T-helper 2 cell treated with Interferon-gamma antibody and Interleukin-4, amounts not matched to agents 5 μg/mL and 100 μg/mL, for 36 hours (primary cell): Measurements from ENCODE around the gene TNRC6C.
A peak's percentile ranks its signal among the peaks of the same experiment; 100 is the strongest.

Source experiments
- DNase-seq: peaks from one replicate; pipeline ENCODE4 v3.0.0; 2021; ENCODE audit warnings: low spot score
- H3K27ac Mint-ChIP-seq: one replicate; pipeline ENCODE4 v1.8.0; 2021; ENCODE audit warnings: mild to moderate bottlenecking, mixed read lengths
- H3K27me3 Mint-ChIP-seq: one replicate; pipeline ENCODE4 v1.8.0; 2021; ENCODE audit warnings: low read depth, mixed read lengths
- H3K36me3 Mint-ChIP-seq: one replicate; pipeline ENCODE4 v1.8.0; 2021; ENCODE audit warnings: low read depth, mixed read lengths
- H3K4me1 Mint-ChIP-seq: one replicate; pipeline ENCODE4 v1.8.0; 2021; ENCODE audit warnings: low read depth, mixed read lengths
- H3K4me3 Mint-ChIP-seq: one replicate; pipeline ENCODE4 v1.8.0; 2022; ENCODE audit warnings: mild to moderate bottlenecking, moderate library complexity, mixed read lengths
- H3K9me3 Mint-ChIP-seq: one replicate; pipeline ENCODE4 v1.8.0; 2021; ENCODE audit warnings: mixed read lengths

Gene TNRC6C, protein sequence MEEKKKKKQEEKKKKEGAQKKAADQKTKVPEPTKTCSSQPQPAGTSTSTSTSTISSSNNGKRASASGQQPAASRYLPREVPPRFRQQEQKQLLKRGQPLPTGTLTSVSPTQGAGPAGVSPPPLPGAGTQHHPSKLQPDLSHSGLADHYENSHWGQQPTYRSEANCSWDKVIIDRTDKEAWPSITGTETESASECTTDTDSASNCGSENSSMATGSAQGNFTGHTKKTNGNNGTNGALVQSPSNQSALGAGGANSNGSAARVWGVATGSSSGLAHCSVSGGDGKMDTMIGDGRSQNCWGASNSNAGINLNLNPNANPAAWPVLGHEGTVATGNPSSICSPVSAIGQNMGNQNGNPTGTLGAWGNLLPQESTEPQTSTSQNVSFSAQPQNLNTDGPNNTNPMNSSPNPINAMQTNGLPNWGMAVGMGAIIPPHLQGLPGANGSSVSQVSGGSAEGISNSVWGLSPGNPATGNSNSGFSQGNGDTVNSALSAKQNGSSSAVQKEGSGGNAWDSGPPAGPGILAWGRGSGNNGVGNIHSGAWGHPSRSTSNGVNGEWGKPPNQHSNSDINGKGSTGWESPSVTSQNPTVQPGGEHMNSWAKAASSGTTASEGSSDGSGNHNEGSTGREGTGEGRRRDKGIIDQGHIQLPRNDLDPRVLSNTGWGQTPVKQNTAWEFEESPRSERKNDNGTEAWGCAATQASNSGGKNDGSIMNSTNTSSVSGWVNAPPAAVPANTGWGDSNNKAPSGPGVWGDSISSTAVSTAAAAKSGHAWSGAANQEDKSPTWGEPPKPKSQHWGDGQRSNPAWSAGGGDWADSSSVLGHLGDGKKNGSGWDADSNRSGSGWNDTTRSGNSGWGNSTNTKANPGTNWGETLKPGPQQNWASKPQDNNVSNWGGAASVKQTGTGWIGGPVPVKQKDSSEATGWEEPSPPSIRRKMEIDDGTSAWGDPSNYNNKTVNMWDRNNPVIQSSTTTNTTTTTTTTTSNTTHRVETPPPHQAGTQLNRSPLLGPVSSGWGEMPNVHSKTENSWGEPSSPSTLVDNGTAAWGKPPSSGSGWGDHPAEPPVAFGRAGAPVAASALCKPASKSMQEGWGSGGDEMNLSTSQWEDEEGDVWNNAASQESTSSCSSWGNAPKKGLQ (N-terminal part only)

DNA sequence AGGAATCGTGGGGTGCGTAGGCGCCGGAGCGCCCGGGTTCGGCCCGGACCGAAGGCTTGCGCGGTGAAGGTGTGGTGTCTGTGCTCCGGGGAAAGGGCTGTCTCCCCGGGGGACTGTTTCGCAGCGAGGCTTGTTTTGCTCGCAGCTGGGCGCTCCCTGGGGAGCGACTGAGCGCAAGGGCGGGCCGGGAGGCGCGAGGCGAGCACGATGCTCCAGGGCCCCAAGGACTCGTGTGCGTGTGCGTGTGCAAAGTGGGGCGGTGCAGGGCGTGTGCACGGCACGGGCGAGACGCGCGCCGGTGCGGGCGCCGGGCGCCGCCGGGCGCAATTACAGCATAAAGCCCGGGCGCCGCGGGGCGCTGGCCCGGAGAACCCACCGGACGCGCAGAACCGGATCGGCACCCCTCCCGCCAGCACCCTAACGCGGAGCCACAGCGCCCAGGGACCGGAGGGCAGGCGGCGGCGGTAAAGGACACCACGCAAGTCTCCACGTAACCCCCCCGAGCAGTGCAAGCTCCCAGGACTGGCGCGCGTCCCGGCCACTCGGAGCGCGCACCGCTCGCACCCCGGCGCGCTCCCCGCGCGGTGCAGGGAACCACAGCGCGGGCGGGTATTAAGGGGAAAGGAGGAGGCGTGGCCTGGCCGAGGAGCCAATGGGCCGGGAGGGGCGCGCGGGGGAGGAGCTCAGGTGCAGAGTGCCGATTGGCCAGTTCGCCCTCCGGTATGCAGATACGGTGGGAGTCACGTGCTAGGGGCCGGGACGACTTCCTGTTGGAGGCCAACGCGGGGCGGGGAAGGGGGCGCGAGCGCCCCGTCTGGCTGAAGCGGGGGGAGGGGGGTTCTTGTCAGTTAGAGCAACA lies at the start of gene TNRC6C:
Gene TNRC6C (plus strand): TSS at position 847 of the 859 bp plus-strand sequence. CDS start 45,504 bp downstream, outside the sequence.
- Mint-ChIP-seq H3K9me3 (no peaks in the 10 kb centered on the region), H3K36me3 (peaks cover 16% of the 10 kb centered on the region), H3K4me1 (peaks cover 32% of the 10 kb centered on the region), H3K27me3 (peaks cover 40% of the 10 kb centered on the region), H3K27ac (peak within 1 kb of the TSS; percentile 84), H3K4me3 (peak within 1 kb of the TSS; percentile 88)
- peak; percentile 100 for DNase-seq

DNA sequence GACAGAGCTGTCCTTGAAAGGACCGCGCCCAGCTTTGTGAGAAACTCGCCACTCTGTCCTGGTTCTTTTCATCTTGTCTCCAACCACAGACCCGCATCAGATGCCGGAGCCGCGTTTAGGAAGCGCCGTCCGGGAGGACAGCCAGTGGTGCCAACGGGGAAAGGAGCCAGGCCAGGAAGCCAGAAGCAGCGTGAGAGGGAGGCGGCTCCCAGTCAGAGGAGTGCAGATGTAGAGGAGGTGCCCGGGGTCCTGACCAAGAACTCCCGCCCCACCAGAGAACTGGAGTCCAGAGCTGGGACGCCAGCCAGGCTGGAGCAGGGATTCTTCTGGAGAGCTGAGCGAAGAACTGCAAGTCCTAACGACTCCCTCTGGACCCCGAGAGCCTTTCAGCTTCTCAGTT lies 49.3 kb upstream of the TNRC6C start:
- Mint-ChIP-seq H3K4me1 (no peaks in the 10 kb centered on the region), H3K27ac (no peak overlapping the region), H3K27me3 (peaks cover 37% of the 10 kb centered on the region), H3K36me3 (no peaks in the 10 kb centered on the region), H3K4me3 (no peak overlapping the region), H3K9me3 (no peaks in the 10 kb centered on the region)
- no peak for DNase-seq

DNA sequence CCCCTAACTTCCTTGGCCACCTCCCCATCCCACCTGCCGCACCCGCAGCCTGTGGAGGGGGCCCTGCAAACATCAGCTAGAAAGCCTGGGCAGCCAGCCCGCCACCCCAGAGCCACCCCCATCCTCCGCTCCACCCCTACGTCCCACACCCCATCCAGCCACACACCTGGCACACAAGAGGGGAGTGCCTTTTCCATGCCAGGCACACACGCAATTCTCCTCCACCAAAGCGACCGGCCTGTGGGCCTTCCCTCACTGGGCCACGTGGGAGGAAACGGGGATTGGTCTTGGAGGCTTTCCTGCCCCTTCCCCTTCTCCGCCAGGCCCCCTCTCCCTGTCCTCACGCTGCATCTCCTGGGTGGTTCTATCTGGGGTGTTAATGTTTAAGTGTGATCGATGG lies 48.7 kb upstream of the TNRC6C start:
- H3K36me3 Mint-ChIP-seq, result no peaks in the 10 kb centered on the region
- H3K27me3 Mint-ChIP-seq, result peaks cover 41% of the 10 kb centered on the region
- no peak for DNase-seq
- no peak overlapping the region for H3K27ac Mint-ChIP-seq
- peaks cover 3% of the 10 kb centered on the region for H3K4me1 Mint-ChIP-seq
- no peaks in the 10 kb centered on the region for H3K9me3 Mint-ChIP-seq
- H3K4me3 Mint-ChIP-seq, result no peak overlapping the region

DNA sequence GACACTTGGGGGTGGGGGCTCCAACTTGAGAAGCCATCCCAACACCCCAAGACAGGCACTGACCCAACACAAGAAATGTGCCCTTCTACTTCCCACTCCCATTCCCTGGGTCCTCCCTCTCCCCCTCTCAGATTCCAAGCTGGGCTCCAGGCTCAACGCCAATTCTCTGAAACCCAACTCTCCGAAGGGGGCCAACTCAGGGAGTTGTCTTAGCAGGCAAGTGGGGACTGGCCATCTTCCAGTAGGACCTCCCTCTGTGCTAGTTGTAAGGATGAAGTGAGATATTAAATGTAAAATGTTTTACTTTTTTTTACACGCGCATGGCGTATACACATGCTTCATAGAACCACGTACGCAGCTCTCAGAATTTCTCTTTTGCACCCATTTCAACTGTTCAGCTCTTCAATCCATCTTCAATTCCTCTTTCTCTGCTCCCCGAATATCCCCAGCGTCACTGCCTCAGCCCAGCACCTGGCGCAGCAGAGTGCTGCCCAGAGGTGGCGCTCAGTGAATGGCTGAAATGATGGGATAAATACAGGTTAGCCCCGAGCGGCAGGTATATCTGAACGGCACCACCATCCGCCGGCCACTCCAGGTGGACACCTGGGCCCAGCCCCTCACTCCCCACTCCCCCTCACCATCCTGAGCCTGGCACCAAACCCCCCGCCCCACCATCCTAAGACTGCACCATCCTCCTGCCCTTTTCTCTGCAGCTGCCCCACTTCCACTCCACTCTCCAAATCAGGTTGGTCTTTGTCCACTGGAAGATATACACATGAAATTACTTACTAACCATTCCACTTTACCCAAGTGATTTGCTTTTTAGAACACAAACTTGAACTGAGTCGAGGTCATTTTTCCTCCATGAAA lies 43.9 kb upstream of the TNRC6C start:
- H3K36me3 Mint-ChIP-seq, result no peaks in the 10 kb centered on the region
- DNase-seq, result no peak
- no peaks in the 10 kb centered on the region for H3K9me3 Mint-ChIP-seq
- peaks cover 69% of the 10 kb centered on the region for H3K27me3 Mint-ChIP-seq
- no peak overlapping the region for H3K27ac Mint-ChIP-seq
- H3K4me3 Mint-ChIP-seq, result no peak overlapping the region
- H3K4me1 Mint-ChIP-seq, result peaks cover 6% of the 10 kb centered on the region

DNA sequence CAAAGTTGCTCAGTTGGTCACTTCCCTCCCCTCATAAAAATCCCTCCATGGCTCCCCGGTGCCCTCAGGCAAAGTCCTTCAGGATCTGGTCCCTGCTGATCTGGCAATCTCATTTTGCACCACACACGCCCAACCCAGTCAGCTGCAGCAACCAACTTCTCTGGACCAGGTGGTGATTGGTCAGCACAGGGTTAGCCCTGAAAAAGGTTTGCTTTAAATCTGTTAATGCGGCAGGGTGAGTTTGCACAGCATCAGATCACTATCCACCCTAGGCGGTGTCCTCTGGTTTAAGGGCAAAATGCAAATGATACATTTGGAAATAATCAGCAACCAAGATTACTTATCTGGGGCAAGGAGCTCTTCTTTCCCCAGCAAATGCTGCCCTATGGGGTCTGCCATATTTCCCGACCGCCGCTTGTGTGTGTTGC lies 42.9 kb upstream of the TNRC6C start:
- peaks cover 6% of the 10 kb centered on the region for H3K4me1 Mint-ChIP-seq
- H3K4me3 Mint-ChIP-seq, result no peak overlapping the region
- no peaks in the 10 kb centered on the region for H3K36me3 Mint-ChIP-seq
- peaks cover 64% of the 10 kb centered on the region for H3K27me3 Mint-ChIP-seq
- no peaks in the 10 kb centered on the region for H3K9me3 Mint-ChIP-seq
- DNase-seq, result no peak
- H3K27ac Mint-ChIP-seq, result no peak overlapping the region

DNA sequence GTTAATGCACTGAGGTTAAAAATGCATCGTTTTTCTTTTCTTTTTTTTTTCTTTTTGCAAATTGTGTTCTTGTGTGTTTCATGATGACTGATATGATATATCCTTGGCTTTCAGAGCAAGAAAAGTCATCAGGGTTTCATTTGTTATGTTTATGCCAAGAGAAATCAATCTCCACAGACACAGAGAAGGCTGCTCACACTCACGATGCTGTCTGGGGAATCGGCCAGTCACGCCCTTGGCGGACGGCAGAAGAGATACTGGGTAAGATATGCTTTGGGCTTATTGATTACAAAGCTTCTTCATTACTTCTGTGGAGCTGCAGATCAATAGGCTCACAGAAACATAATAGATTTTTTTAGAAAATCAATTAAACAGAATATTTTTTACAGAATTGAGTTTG lies 42.2 kb upstream of the TNRC6C start:
- no peaks in the 10 kb centered on the region for H3K9me3 Mint-ChIP-seq
- no peak overlapping the region for H3K27ac Mint-ChIP-seq
- H3K4me1 Mint-ChIP-seq, result peaks cover 6% of the 10 kb centered on the region
- no peak overlapping the region for H3K4me3 Mint-ChIP-seq
- DNase-seq, result no peak
- H3K27me3 Mint-ChIP-seq, result peaks cover 57% of the 10 kb centered on the region
- H3K36me3 Mint-ChIP-seq, result no peaks in the 10 kb centered on the region

DNA sequence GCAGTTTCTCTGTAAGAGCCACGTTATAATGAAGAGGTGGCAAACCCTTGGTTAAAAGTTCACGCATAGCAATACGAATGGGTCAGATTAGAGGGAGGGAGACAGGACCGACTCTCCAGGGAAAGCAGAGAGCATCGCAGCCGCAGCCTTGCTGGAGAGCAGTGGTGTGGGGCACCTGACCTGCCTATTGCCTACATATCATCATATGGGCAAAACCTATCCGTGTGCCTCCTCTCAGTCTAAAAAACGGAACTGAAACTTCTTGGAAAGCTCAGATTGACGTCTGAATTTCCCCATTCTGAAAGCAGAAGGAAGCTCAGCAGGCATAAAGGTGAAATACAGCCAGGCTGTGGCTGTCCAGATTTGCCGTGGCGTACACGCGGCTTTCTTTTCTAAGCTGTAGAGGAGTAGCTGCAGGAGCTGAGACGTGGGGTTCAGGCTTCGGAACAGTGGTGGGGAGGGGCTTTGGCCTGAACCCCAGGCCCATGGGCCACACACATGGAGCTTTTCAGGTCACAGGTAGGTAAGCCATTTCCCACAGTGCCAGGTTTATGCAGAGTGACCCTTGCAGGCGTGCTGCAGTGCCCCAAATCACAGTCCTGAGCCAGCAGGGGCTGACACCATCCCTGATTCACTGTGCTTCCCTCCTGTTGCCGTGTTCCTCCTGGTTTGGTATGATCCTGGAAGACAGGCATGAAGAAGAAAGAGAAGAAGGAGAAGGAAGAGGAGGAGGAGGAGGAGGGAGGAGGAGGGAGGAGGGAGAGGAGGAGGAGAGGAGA lies 41.6 kb upstream of the TNRC6C start:
- H3K9me3 Mint-ChIP-seq, result no peaks in the 10 kb centered on the region
- DNase-seq, result no peak
- no peak overlapping the region for H3K27ac Mint-ChIP-seq
- H3K27me3 Mint-ChIP-seq, result peaks cover 52% of the 10 kb centered on the region
- no peaks in the 10 kb centered on the region for H3K36me3 Mint-ChIP-seq
- H3K4me1 Mint-ChIP-seq, result peaks cover 6% of the 10 kb centered on the region
- no peak overlapping the region for H3K4me3 Mint-ChIP-seq

DNA sequence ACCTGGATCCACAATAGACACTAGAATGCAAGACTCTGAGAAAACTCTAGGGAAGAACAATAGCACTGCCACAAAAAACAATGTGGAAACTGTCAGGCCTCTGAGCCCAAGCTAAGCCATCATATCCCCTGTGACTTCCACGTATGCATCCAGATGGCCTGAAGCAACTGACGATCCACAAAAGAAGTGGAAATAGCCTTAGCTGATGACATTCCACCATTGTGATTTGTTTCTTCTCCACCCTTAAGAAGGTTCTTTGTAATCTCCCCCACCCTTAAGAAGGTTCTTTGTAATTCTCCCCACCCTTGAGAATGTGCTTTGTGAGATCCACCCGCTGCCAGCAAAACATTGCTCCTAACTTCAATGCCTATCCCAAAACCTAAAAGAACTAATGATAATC lies 39.2 kb upstream of the TNRC6C start:
- no peak for DNase-seq
- Mint-ChIP-seq H3K9me3 (no peaks in the 10 kb centered on the region), H3K36me3 (no peaks in the 10 kb centered on the region), H3K4me3 (no peak overlapping the region), H3K4me1 (peaks cover 6% of the 10 kb centered on the region), H3K27me3 (peaks cover 45% of the 10 kb centered on the region), H3K27ac (no peak overlapping the region)

DNA sequence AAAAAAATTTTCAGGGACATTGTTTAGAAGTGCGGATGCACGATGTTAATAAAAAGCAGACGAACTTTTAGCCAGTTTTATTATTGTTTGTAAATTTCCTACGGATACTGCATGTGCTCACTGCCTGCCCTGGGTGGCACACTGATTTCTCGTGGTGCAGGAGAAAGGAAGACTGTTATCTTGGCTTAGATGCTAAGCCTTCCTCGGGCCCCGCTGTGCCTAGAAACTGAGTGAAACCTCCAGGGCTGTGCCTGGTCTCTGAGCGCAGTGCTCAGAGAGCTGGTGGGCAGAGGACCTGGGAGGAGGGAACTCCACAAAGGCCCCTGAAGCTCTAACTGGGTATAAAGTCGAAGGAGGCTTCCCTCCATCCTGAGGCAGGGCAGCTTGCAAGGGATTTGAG lies 35.4 kb upstream of the TNRC6C start:
- peaks cover 20% of the 10 kb centered on the region for H3K27me3 Mint-ChIP-seq
- DNase-seq, result no peak
- no peak overlapping the region for H3K27ac Mint-ChIP-seq
- no peaks in the 10 kb centered on the region for H3K36me3 Mint-ChIP-seq
- H3K4me3 Mint-ChIP-seq, result no peak overlapping the region
- no peaks in the 10 kb centered on the region for H3K9me3 Mint-ChIP-seq
- peaks cover 1% of the 10 kb centered on the region for H3K4me1 Mint-ChIP-seq

DNA sequence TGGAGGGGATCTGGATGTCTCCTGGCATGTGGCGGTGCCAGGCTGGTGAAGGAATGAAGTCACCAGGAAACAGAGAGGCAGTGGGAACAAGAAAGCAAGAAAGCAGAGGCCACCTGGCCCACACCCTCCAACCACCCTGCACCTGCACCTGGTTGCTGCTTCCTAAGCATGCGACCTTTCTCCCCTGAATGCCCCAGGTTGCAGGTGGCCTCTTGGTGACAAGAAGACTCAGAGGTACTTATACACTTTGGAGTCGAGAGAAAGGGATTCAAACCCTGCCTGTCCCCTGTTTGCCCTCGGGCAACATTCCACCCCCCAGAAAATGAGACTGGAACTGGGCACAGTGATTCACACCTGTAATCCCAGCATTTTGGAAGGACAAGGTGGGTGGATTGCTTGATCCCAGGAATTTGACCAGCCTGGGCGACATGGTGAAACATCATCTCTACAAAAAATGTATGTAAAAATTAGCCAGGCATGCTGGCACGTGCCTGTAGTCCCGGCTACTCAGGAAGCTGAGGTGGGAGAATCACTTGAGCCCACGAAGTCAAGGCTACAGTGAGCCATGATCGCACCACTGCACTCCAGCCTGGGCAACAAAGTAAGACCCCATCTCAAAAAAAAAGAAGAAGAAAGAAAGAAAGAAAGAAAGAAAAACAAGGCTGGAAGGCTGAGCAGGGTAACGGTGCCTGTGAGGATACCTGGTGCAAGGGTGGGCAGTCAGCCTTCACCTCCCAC lies 34.6 kb upstream of the TNRC6C start:
- DNase-seq, result no peak
- Mint-ChIP-seq H3K4me3 (no peak overlapping the region), H3K9me3 (no peaks in the 10 kb centered on the region), H3K27ac (no peak overlapping the region), H3K27me3 (peaks cover 18% of the 10 kb centered on the region), H3K36me3 (no peaks in the 10 kb centered on the region), H3K4me1 (peaks cover 2% of the 10 kb centered on the region)

DNA sequence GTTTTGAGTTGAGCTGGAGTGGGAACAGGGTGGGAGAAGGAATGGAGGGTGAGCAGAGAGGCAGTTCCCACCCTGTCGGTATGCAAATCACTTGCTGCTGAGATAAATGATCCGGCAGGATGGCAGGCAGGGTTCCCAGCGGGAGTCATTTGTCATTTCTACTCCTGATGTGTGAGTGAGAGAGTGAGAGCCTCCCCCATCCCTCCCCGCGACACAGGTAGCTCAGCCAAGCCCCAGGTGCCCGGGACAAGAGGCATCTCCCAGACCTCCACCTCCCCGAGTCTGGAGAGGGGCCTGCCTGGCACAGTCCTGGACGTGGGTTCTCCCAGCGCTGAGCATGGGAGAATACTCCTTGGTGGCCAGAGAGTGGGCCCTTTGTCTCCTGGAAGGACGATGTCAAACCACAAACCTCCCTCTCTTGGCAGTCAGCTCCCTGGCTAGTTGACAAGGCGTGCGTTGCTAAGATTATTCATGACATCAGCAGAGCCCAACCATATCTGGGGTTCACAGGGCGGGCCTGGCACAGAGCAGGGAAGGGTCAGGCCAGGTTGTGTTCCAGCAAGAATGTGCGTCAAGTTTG lies 33.7 kb upstream of the TNRC6C start:
- no peak overlapping the region for H3K4me3 Mint-ChIP-seq
- DNase-seq, result no peak
- H3K27me3 Mint-ChIP-seq, result peaks cover 15% of the 10 kb centered on the region
- no peaks in the 10 kb centered on the region for H3K36me3 Mint-ChIP-seq
- H3K4me1 Mint-ChIP-seq, result peaks cover 2% of the 10 kb centered on the region
- H3K9me3 Mint-ChIP-seq, result no peaks in the 10 kb centered on the region
- no peak overlapping the region for H3K27ac Mint-ChIP-seq
